T-cell (primary cell): ENCODE measurements around the gene QRFP. TPM values are rescaled to one million over a fixed set of nuclear protein-coding genes. Genes with fewer than 3 reads are reported as not detected.

Experiments
- ATAC-seq, 4 experiments: fragments of 200-7000 bp in 3 of 4; fragments of 150-1000 bp in 1 of 4; cut with Tn5 transposase; replicated peaks in 1 of 4; 1 replicate in 3 of 4; 2 replicates in 1 of 4; pipeline ENCODE4 v1.10.0; 2021; ENCODE audit warnings: moderate library complexity in 3 of 4, mild to moderate bottlenecking in 2 of 4, moderate number of reproducible peaks in 1 of 4
- CTCF ChIA-PET, 2 donors: fragments of 300-600 bp; sonication (Branson Sonifier 250); formaldehyde crosslinking; loops; one replicate each; lab custom pipeline; 2022; ENCODE audit warnings: antibody characterized with exemption in 2 of 2; lab: Charles Lee
- POLR2A ChIA-PET, 2 donors: fragments of 300-600 bp; sonication (Branson Sonifier 250); formaldehyde crosslinking; loops; one replicate each; lab custom pipeline; 2022; ENCODE audit warnings: antibody characterized with exemption in 2 of 2; lab: Charles Lee
- DNase-seq, 35 experiments: peaks; one replicate each; pipeline versions ENCODE4 v3.0.0 to v3.0.0-alpha.2; 2013 to 2023
- H3K27ac ChIP-seq: one replicate; pipeline ENCODE4 v1.5.1; 2013; ENCODE audit warnings: low read length
- H3K27me3 ChIP-seq, 2 experiments: replicated peaks in 1 of 2; 1 replicate in 1 of 2; 2 replicates in 1 of 2; pipeline versions ENCODE4 v1.6.1 to v1.7.0; 2013; ENCODE audit warnings: low read length in 1 of 2, mixed read lengths in 1 of 2; ENCODE audit not compliant: control insufficient read depth in 2 of 2, insufficient read depth in 2 of 2; ENCODE audit errors: extremely low read depth in 1 of 2
- H3K36me3 ChIP-seq, 2 donors: 1 replicate in 1 of 2; 2 replicates in 1 of 2; pipeline versions ENCODE4 v1.6.1 to v1.7.0; 2013; ENCODE audit warnings: low read length in 1 of 2; ENCODE audit not compliant: control insufficient read depth in 2 of 2, insufficient read depth in 1 of 2; ENCODE audit errors: extremely low read depth in 1 of 2
- H3K4me1 ChIP-seq, 2 experiments: 1 replicate in 1 of 2; 2 replicates in 1 of 2; pipeline versions ENCODE4 v1.6.1 to v1.7.0; 2013; ENCODE audit warnings: low read length in 2 of 2, mixed read lengths in 1 of 2; ENCODE audit not compliant: insufficient read depth in 2 of 2, control insufficient read depth in 1 of 2; ENCODE audit errors: extremely low read depth in 1 of 2
- H3K4me3 ChIP-seq, 2 donors: 1 replicate in 1 of 2; 2 replicates in 1 of 2; pipeline versions ENCODE4 v1.5.1 to v1.7.0; 2013; ENCODE audit warnings: mild to moderate bottlenecking in 2 of 2, low read length in 1 of 2, moderate library complexity in 1 of 2; ENCODE audit not compliant: control insufficient read depth in 1 of 2; ENCODE audit errors: extremely low read depth in 1 of 2
- H3K9me3 ChIP-seq: 2 replicates; pipeline ENCODE4 v1.7.0; 2013
- H3K27ac Mint-ChIP-seq, 2 donors: one replicate each; pipeline ENCODE4 v1.8.0; 2020 to 2021; ENCODE audit warnings: mild to moderate bottlenecking in 2 of 2, mixed read lengths in 2 of 2
- H3K27me3 Mint-ChIP-seq, 2 donors: one replicate each; pipeline ENCODE4 v1.8.0; 2021 to 2022; ENCODE audit warnings: mixed read lengths in 2 of 2
- H3K36me3 Mint-ChIP-seq: one replicate; pipeline ENCODE4 v1.8.0; 2021; ENCODE audit warnings: mixed read lengths
- H3K4me1 Mint-ChIP-seq, 3 donors: one replicate each; pipeline ENCODE4 v1.8.0; 2020 to 2022; ENCODE audit warnings: mixed read lengths in 3 of 3, mild to moderate bottlenecking in 1 of 3
- H3K4me3 Mint-ChIP-seq, 3 donors: one replicate each; pipeline ENCODE4 v1.8.0; 2020 to 2022; ENCODE audit warnings: mild to moderate bottlenecking in 3 of 3, mixed read lengths in 3 of 3, moderate library complexity in 3 of 3
- H3K9me3 Mint-ChIP-seq, 3 donors: one replicate each; pipeline ENCODE4 v1.8.0; 2020 to 2022; ENCODE audit warnings: mixed read lengths in 3 of 3
- WGBS: methylation state at CpG from one replicate; pipeline ENCODE4 v1.1.5; 2013; ENCODE audit warnings: missing lambda C conversion rate; ENCODE audit not compliant: insufficient coverage; 5-methylcytosine and 5-hydroxymethylcytosine counted together
- total RNA-seq, 35 experiments: library from RNA in 6 of 35; stranded (reverse) in 6 of 35; fragments of 120-200 nt in 1 of 35; gene quantifications; one replicate each; pipeline versions ENCODE4 v1.2.1 to v1.2.4 and lab custom pipeline; 2013 to 2026

The QRFP gene
- total RNA-seq, 5 donors from 2014 or later (not counting 1 experiment from before 2014, with no cell fraction given): not detected

GRCh38 chr9:130877300-130877699, 19.3 kb downstream of the QRFP start:
- ATAC-seq: no peak
- Histone ChIP-seq H3K4me3 (no peak overlapping the region), H3K27ac (no peak overlapping the region), H3K36me3 (peaks cover 4 to 68% of the 10 kb centered on the region in 2 donors), H3K27me3 (no peaks in the 10 kb centered on the region), H3K4me1 (no peaks in the 10 kb centered on the region), H3K9me3 (no peaks in the 10 kb centered on the region)
- ChIA-PET CTCF (no interaction called here), POLR2A (no interaction called here)
- Mint-ChIP-seq H3K4me1 (no peaks in the 10 kb centered on the region), H3K36me3 (peaks cover 72% of the 10 kb centered on the region), H3K27ac (no peak overlapping the region), H3K4me3 (no peak overlapping the region), H3K27me3 (no peaks in the 10 kb centered on the region), H3K9me3 (no peaks in the 10 kb centered on the region)
- 100% methylated on average over 2 of the region's 6 CpGs for WGBS
- DNase-seq: no peak

GRCh38 chr9:130874783-130875182, 21.8 kb downstream of the QRFP start:
- H3K36me3 ChIP-seq: peaks cover 4 to 52% of the 10 kb centered on the region in 2 donors
- peaks cover 63% of the 10 kb centered on the region for H3K36me3 Mint-ChIP-seq
- DNase-seq (no peak), ATAC-seq (no peak)
- no peaks in the 10 kb centered on the region for H3K27me3 Mint-ChIP-seq
- H3K4me3 ChIP-seq: no peak overlapping the region
- no peaks in the 10 kb centered on the region for H3K9me3 Mint-ChIP-seq
- no peak overlapping the region for H3K27ac Mint-ChIP-seq
- H3K4me1 Mint-ChIP-seq: no peaks in the 10 kb centered on the region
- no peak overlapping the region for H3K4me3 Mint-ChIP-seq
- POLR2A ChIA-PET: no interaction called here
- no peaks in the 10 kb centered on the region for H3K9me3 ChIP-seq
- WGBS: 97% methylated on average over 4 of the region's 5 CpGs
- H3K27me3 ChIP-seq: no peaks in the 10 kb centered on the region
- no peak overlapping the region for H3K27ac ChIP-seq
- CTCF ChIA-PET: no interaction called here
- H3K4me1 ChIP-seq: no peaks in the 10 kb centered on the region

- no peaks in the 10 kb centered on the region for H3K4me1 ChIP-seq
- H3K27ac ChIP-seq: no peak overlapping the region
- H3K4me3 ChIP-seq: no peak overlapping the region
- H3K27me3 Mint-ChIP-seq: no peaks in the 10 kb centered on the region
- no peak for ATAC-seq
- no peaks in the 10 kb centered on the region for H3K27me3 ChIP-seq
- WGBS: 97% methylated on average over 4 of the region's 8 CpGs
- DNase-seq: no peak
- ChIA-PET CTCF (no interaction called here), POLR2A (no interaction called here)
- H3K9me3 ChIP-seq: no peaks in the 10 kb centered on the region
- H3K36me3 Mint-ChIP-seq: peaks cover 55% of the 10 kb centered on the region
- no peaks in the 10 kb centered on the region for H3K9me3 Mint-ChIP-seq
- H3K4me3 Mint-ChIP-seq: no peak overlapping the region
- H3K4me1 Mint-ChIP-seq: no peaks in the 10 kb centered on the region
- H3K27ac Mint-ChIP-seq: no peak overlapping the region
- peaks cover 4 to 47% of the 10 kb centered on the region in 2 donors for H3K36me3 ChIP-seq
These were observed 22.6 kb downstream of the QRFP start for GRCh38 chr9:130873966-130874365.

GRCh38 chr9:130872912-130873503, 23.6 kb downstream of the QRFP start:
- no peaks in the 10 kb centered on the region for H3K27me3 Mint-ChIP-seq
- H3K9me3 Mint-ChIP-seq: no peaks in the 10 kb centered on the region
- ChIA-PET CTCF (no interaction called here), POLR2A (no interaction called here)
- ATAC-seq: no peak
- no peak overlapping the region for H3K4me3 ChIP-seq
- no peaks in the 10 kb centered on the region for H3K4me1 ChIP-seq
- H3K4me3 Mint-ChIP-seq: no peak overlapping the region
- 95% methylated on average over 9 of the region's 15 CpGs for WGBS
- peaks cover 50% of the 10 kb centered on the region for H3K36me3 Mint-ChIP-seq
- peaks cover 0 to 41% of the 10 kb centered on the region in 2 donors for H3K36me3 ChIP-seq
- H3K9me3 ChIP-seq: no peaks in the 10 kb centered on the region
- H3K27ac Mint-ChIP-seq: no peak overlapping the region
- H3K27me3 ChIP-seq: no peaks in the 10 kb centered on the region
- DNase-seq: no peak
- no peak overlapping the region for H3K27ac ChIP-seq
- H3K4me1 Mint-ChIP-seq: no peaks in the 10 kb centered on the region

GRCh38 chr9:130872508-130872907, 24.1 kb downstream of the QRFP start:
- Histone ChIP-seq H3K27me3 (no peaks in the 10 kb centered on the region), H3K36me3 (peaks cover 0 to 41% of the 10 kb centered on the region in 2 donors), H3K9me3 (no peaks in the 10 kb centered on the region), H3K27ac (no peak overlapping the region), H3K4me3 (no peak overlapping the region), H3K4me1 (no peaks in the 10 kb centered on the region)
- no peak overlapping the region for H3K4me3 Mint-ChIP-seq
- WGBS: 97% methylated on average over 8 of the region's 9 CpGs
- H3K9me3 Mint-ChIP-seq: no peaks in the 10 kb centered on the region
- DNase-seq: no peak
- no peak for ATAC-seq
- CTCF ChIA-PET: no interaction called here
- no peaks in the 10 kb centered on the region for H3K4me1 Mint-ChIP-seq
- no peak overlapping the region for H3K27ac Mint-ChIP-seq
- POLR2A ChIA-PET: no interaction called here
- H3K36me3 Mint-ChIP-seq: peaks cover 50% of the 10 kb centered on the region
- H3K27me3 Mint-ChIP-seq: no peaks in the 10 kb centered on the region

GRCh38 chr9:130872093-130872492, 24.5 kb downstream of the QRFP start:
- no peaks in the 10 kb centered on the region for H3K9me3 ChIP-seq
- no peak overlapping the region for H3K27ac Mint-ChIP-seq
- no peaks in the 10 kb centered on the region for H3K27me3 Mint-ChIP-seq
- H3K27me3 ChIP-seq: no peaks in the 10 kb centered on the region
- H3K4me3 ChIP-seq: no peak overlapping the region
- whole genome bisulfite sequencing: 90% methylated on average over 13 of the region's 15 CpGs
- ATAC-seq (no peak), DNase-seq (no peak)
- no peaks in the 10 kb centered on the region for H3K9me3 Mint-ChIP-seq
- no peaks in the 10 kb centered on the region for H3K4me1 Mint-ChIP-seq
- no peaks in the 10 kb centered on the region for H3K4me1 ChIP-seq
- POLR2A ChIA-PET: no interaction called here
- no peak overlapping the region for H3K27ac ChIP-seq
- no peak overlapping the region for H3K4me3 Mint-ChIP-seq
- H3K36me3 Mint-ChIP-seq: peaks cover 47% of the 10 kb centered on the region
- peaks cover 0 to 41% of the 10 kb centered on the region in 2 donors for H3K36me3 ChIP-seq
- CTCF ChIA-PET: no interaction called here
